ENCODE data around the gene OR6N1. TPM values are rescaled to one million over a fixed set of nuclear protein-coding genes. Genes with fewer than 3 reads are reported as not detected.

Gene OR6N1
- total RNA-seq, 4 donors from 2014 or later, result not detected

GRCh38 chr1:158803678-158804077 is 31.7 kb upstream of the OR6N1 start:
- TF ChIP-seq POLR2A (IDR thresholded peaks at IDR 0.05), result no peak
- no peak for TF ChIP-seq CTCF (IDR thresholded peaks at IDR 0.05)
- no peak for TF ChIP-seq POLR2AphosphoS5 (IDR thresholded peaks at IDR 0.05)
- no peak for TF ChIP-seq EP300 (IDR thresholded peaks at IDR 0.05; ENCODE audit: low read depth)
- no peaks in the 10 kb centered on the region for H3K36me3 ChIP-seq
- intact Hi-C loops (cut with DNase I; ENCODE audit: low total_unique reads) (no loop called here), in situ Hi-C loops (cut with MboI; ENCODE audit: low pct_ligation_motif_present in 1 of 4, low pct_unique_long_range_greater_than_20kb in 1 of 4, low sequenced_read_pairs in 3 of 4) (no loop called here)
- no peaks in the 10 kb centered on the region for H3K4me1 ChIP-seq
- 71 to 73% methylated on average over 1 of the region's 1 CpG for WGBS, 2 donors (ENCODE audit: low coverage in 1 of 2)
- no peak for DNase-seq
- H3K27me3 ChIP-seq, result no peaks in the 10 kb centered on the region
- no peaks in the 10 kb centered on the region for H3K9me3 ChIP-seq
- no peak overlapping the region for H3K27ac ChIP-seq
- no peak overlapping the region for H3K4me3 ChIP-seq

- Histone ChIP-seq H3K4me3 (no peak overlapping the region), H3K4me1 (no peaks in the 10 kb centered on the region), H3K27me3 (no peaks in the 10 kb centered on the region), H3K9me3 (no peaks in the 10 kb centered on the region), H3K36me3 (no peaks in the 10 kb centered on the region), H3K27ac (no peak overlapping the region)
- in situ Hi-C loops (cut with MboI; ENCODE audit: low pct_ligation_motif_present in 1 of 4, low pct_unique_long_range_greater_than_20kb in 1 of 4, low sequenced_read_pairs in 3 of 4), result no loop called here
- 87 to 91% methylated on average over 1 of the region's 1 CpG for WGBS, 2 donors (ENCODE audit: low coverage in 1 of 2)
- intact Hi-C loops (cut with DNase I; ENCODE audit: low total_unique reads), result no loop called here
- no peak for TF ChIP-seq POLR2AphosphoS5 (IDR thresholded peaks at IDR 0.05)
- no peak for TF ChIP-seq CTCF (IDR thresholded peaks at IDR 0.05)
- no peak for TF ChIP-seq POLR2A (IDR thresholded peaks at IDR 0.05)
- TF ChIP-seq EP300 (IDR thresholded peaks at IDR 0.05; ENCODE audit: low read depth), result no peak
- DNase-seq, result no peak
These were observed 29.4 kb upstream of the OR6N1 start for GRCh38 chr1:158801396-158801795.

- Histone ChIP-seq H3K4me3 (no peak overlapping the region), H3K36me3 (no peaks in the 10 kb centered on the region), H3K27me3 (no peaks in the 10 kb centered on the region), H3K27ac (no peak overlapping the region), H3K4me1 (no peaks in the 10 kb centered on the region), H3K9me3 (no peaks in the 10 kb centered on the region)
- intact Hi-C loops (cut with DNase I; ENCODE audit: low total_unique reads), result no loop called here
- no peak for TF ChIP-seq POLR2AphosphoS5 (IDR thresholded peaks at IDR 0.05)
- no peak for TF ChIP-seq POLR2A (IDR thresholded peaks at IDR 0.05)
- no peak for TF ChIP-seq EP300 (IDR thresholded peaks at IDR 0.05; ENCODE audit: low read depth)
- TF ChIP-seq CTCF (IDR thresholded peaks at IDR 0.05), result no peak
- WGBS, 2 donors (ENCODE audit: low coverage in 1 of 2), result 66 to 81% methylated on average over 2 of the region's 2 CpGs
- in situ Hi-C loops (cut with MboI; ENCODE audit: low pct_ligation_motif_present in 1 of 4, low pct_unique_long_range_greater_than_20kb in 1 of 4, low sequenced_read_pairs in 3 of 4), result no loop called here
- DNase-seq, result no peak
These were observed 28.5 kb upstream of the OR6N1 start for GRCh38 chr1:158800526-158800925.

DNA sequence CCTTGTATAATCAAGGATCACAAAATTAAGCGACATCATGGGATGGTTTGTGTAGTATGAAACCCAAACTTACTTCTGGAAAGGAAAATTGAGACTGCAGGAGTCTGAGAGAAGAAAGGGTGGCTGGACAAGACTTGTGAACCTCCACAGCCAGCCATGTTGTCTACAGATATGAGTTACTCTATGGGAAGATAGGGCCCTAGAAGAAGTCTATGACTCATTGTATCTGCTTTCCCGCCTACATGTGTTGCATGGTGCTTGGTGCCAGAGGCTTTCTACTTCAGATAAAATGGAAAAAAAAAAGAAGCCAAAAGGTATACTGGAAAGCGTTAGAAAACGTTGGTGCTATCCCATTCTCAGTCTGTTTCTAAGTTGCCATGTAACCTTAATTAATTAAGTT is 27.7 kb upstream of the OR6N1 start:
- in situ Hi-C loops (cut with MboI; ENCODE audit: low pct_ligation_motif_present in 1 of 4, low pct_unique_long_range_greater_than_20kb in 1 of 4, low sequenced_read_pairs in 3 of 4) (no loop called here), intact Hi-C loops (cut with DNase I; ENCODE audit: low total_unique reads) (no loop called here)
- Histone ChIP-seq H3K36me3 (no peaks in the 10 kb centered on the region), H3K27me3 (no peaks in the 10 kb centered on the region), H3K27ac (no peak overlapping the region), H3K4me1 (no peaks in the 10 kb centered on the region), H3K9me3 (no peaks in the 10 kb centered on the region), H3K4me3 (no peak overlapping the region)
- DNase-seq, result no peak
- no peak for TF ChIP-seq POLR2A (IDR thresholded peaks at IDR 0.05)
- no peak for TF ChIP-seq CTCF (IDR thresholded peaks at IDR 0.05)
- TF ChIP-seq POLR2AphosphoS5 (IDR thresholded peaks at IDR 0.05), result no peak
- no peak for TF ChIP-seq EP300 (IDR thresholded peaks at IDR 0.05; ENCODE audit: low read depth)
- WGBS, 2 donors (ENCODE audit: low coverage in 1 of 2), result 83 to 88% methylated on average over 4 of the region's 4 CpGs

Data from transverse colon (tissue), 4 donors.